ENCODE measurements around the gene UNC13B.

GRCh38 chr9:35338561-35339274 is 176.9 kb downstream of the UNC13B start:
- TF ChIP-seq CTCF (IDR thresholded peaks at IDR 0.05; ENCODE audit: insufficient read depth, low read depth, low read length) (no peak), EZH2 (IDR thresholded peaks at IDR 0.05; ENCODE audit: insufficient read depth, low read length) (no peak)

All from astrocyte (in vitro differentiated cells and primary cell).